Measurements from ENCODE around the gene GABARAPL2.
A peak's percentile ranks its signal among the peaks of the same experiment; 100 is the strongest.

GABARAPL2 gene

GRCh38 chr16:75599452-75600277 lies 33.5 kb downstream of the GABARAPL2 start:
- no peak overlapping the region for H3K4me3 Mint-ChIP-seq
- ATAC-seq (no peak), DNase-seq (no peak)

DNA sequence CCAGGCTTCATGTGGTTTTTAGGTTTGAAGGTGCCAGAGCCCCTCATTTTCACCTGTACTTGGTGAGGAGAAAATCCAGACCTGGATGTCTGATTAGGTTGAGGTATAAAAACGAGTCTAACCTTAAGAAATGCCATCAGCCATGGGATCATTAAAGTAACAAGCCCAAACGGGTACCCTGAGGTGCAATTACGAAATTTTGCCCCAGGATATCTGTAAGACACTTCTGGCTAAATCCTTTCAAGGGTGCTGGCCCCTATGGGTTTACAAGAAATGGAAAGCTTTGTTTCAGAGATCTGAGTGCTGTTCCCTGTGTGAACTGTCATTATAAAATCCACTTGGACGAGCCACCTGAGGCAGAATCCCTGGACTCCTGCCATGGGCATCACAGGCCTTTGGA lies 37.1 kb downstream of the GABARAPL2 start:
- peaks cover 0 to 12% of the 10 kb centered on the region in 2 donors for H3K9me3 Mint-ChIP-seq
- no peak for ATAC-seq
- H3K27me3 Mint-ChIP-seq: no peaks in the 10 kb centered on the region
- no peak overlapping the region for H3K27ac Mint-ChIP-seq
- no peak overlapping the region for H3K4me3 Mint-ChIP-seq
- DNase-seq: no peak
- H3K4me1 Mint-ChIP-seq: peaks cover 6% of the 10 kb centered on the region

More at GRCh38 chr16:75599452-75600277, 33.5 kb downstream of the GABARAPL2 start:
- peak overlapping the region in 1 of 2 donors; percentile 59 for H3K27ac Mint-ChIP-seq
- H3K4me1 Mint-ChIP-seq: peaks cover 13% of the 10 kb centered on the region
- peaks cover 0 to 12% of the 10 kb centered on the region in 2 donors for H3K9me3 Mint-ChIP-seq
- no peaks in the 10 kb centered on the region for H3K27me3 Mint-ChIP-seq

GRCh38 chr16:75606507-75606906 lies 40.3 kb downstream of the GABARAPL2 start:
- H3K4me3 Mint-ChIP-seq: no peak overlapping the region
- H3K4me1 Mint-ChIP-seq: peaks cover 6% of the 10 kb centered on the region
- ATAC-seq (no peak), DNase-seq (no peak)
- no peaks in the 10 kb centered on the region for H3K27me3 Mint-ChIP-seq
- H3K9me3 Mint-ChIP-seq: peaks cover 0 to 12% of the 10 kb centered on the region in 2 donors
- no peak overlapping the region for H3K27ac Mint-ChIP-seq

- H3K27me3 Mint-ChIP-seq: no peaks in the 10 kb centered on the region
- no peak overlapping the region for H3K27ac Mint-ChIP-seq
- no peak for DNase-seq
- H3K9me3 Mint-ChIP-seq: no peaks in the 10 kb centered on the region
- no peak for ATAC-seq
- no peak overlapping the region for H3K4me3 Mint-ChIP-seq
- no peaks in the 10 kb centered on the region for H3K4me1 Mint-ChIP-seq
Measured at GRCh38 chr16:75614066-75614897, 48.1 kb downstream of the GABARAPL2 start.

DNA sequence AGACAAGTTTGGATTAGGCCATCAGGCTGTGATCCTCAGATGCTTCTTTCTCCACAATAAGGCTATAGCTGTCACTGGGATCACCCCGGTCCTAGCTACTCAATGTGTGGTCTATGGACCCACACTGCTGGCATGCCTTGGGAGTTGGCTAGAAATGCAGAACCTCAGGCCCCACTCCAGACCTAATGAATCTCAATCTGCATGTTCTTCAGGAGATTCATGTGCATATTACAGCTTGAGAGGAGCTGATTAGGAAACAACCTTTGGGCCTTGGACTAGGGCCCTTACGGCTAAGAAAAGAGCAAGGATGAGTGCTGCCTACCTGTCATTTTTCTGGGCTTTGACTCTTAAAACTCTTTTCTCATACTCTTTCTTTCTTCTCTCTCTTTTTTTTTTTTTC lies 49.4 kb downstream of the GABARAPL2 start:
- H3K4me1 Mint-ChIP-seq: peaks cover 7% of the 10 kb centered on the region
- H3K4me3 Mint-ChIP-seq: no peak overlapping the region
- H3K9me3 Mint-ChIP-seq: no peaks in the 10 kb centered on the region
- H3K27ac Mint-ChIP-seq: peak overlapping the region in 1 of 2 donors; percentile 1
- H3K27me3 Mint-ChIP-seq: no peaks in the 10 kb centered on the region
- DNase-seq: no peak
- no peak for ATAC-seq

- H3K4me3 Mint-ChIP-seq: no peak overlapping the region
- no peaks in the 10 kb centered on the region for H3K9me3 Mint-ChIP-seq
- no peaks in the 10 kb centered on the region for H3K27me3 Mint-ChIP-seq
- DNase-seq: no peak
- peaks cover 16% of the 10 kb centered on the region for H3K4me1 Mint-ChIP-seq
- peak overlapping the region in 1 of 2 donors; percentile 67 for H3K27ac Mint-ChIP-seq
- peak; percentile 89 for ATAC-seq
Measured at GRCh38 chr16:75616521-75617010, 50.4 kb downstream of the GABARAPL2 start.

DNA sequence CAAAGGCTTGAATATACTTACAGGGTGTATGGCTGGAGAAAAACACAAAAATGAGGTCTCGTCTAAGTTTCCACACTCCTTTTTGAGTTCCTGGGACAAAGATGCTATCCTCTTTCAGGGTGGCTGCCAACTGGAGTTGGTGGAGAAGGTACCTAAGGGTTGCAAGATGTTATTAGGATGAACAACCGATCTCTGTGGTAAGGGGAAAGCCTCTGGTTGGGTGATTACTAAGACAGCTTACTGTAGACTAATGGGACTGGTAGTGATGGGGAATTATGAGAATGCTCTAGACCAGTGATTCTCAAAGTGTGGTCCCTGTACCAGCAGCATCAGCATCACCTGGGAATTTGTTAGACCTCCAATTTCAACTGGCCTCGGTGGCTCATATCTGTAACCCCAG lies 50.9 kb downstream of the GABARAPL2 start:
- H3K4me3 Mint-ChIP-seq: no peak overlapping the region
- H3K27me3 Mint-ChIP-seq: no peaks in the 10 kb centered on the region
- no peak overlapping the region for H3K27ac Mint-ChIP-seq
- DNase-seq (no peak), ATAC-seq (peak; percentile 25)
- peaks cover 22% of the 10 kb centered on the region for H3K4me1 Mint-ChIP-seq
- H3K9me3 Mint-ChIP-seq: no peaks in the 10 kb centered on the region

- Mint-ChIP-seq H3K9me3 (no peaks in the 10 kb centered on the region), H3K27me3 (no peaks in the 10 kb centered on the region), H3K27ac (no peak overlapping the region), H3K4me3 (no peak overlapping the region), H3K4me1 (peaks cover 23% of the 10 kb centered on the region)
- DNase-seq (no peak), ATAC-seq (no peak)
Measured at GRCh38 chr16:75618780-75619179, 52.6 kb downstream of the GABARAPL2 start.

DNA sequence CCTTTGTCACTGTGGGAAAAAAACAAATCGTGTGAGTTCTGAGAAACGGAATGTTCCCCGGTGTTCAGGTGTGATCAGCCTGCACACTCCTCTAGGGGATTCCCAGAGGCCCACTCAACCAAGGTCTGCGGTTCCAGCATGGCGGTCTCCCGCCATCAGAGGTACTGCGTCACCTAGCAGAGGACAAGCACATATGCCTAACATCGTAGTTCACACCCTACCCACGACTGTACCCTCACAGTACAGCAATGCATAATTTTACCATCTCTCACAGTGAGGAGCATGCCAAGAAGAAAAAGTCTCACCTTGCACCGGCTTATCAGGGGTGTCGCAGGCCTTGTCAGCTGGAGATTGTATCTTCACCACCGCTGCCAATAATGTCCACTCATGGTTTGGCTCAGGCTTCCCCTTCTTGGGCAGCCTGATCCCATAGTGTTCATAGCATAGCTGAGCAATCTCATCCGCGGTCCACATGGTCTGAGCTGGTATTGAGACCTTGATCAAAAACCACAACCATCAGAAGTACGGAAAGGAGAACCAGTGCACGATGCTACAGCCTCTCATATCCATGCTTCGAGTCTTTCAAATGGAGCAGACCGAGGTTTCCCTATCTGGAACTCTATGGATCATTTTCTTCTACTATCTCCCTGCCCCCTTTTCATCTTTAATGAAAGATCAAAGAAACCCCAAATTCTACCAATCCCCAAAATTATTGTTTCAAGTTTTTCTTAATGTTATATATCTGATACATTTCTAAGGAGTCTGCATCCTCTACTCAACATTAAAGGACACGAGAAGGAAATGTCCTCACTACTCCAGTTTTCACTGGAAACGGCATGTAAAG lies 54.4 kb downstream of the GABARAPL2 start:
- Mint-ChIP-seq H3K4me3 (no peak overlapping the region), H3K27ac (no peak overlapping the region), H3K9me3 (no peaks in the 10 kb centered on the region), H3K27me3 (no peaks in the 10 kb centered on the region), H3K4me1 (peaks cover 23% of the 10 kb centered on the region)
- no peak for DNase-seq
- no peak for ATAC-seq

GRCh38 chr16:75621170-75621477 lies 54.9 kb downstream of the GABARAPL2 start:
- Mint-ChIP-seq H3K27ac (no peak overlapping the region), H3K4me3 (no peak overlapping the region), H3K27me3 (no peaks in the 10 kb centered on the region), H3K4me1 (peaks cover 23% of the 10 kb centered on the region), H3K9me3 (no peaks in the 10 kb centered on the region)
- DNase-seq (no peak), ATAC-seq (no peak)

DNA sequence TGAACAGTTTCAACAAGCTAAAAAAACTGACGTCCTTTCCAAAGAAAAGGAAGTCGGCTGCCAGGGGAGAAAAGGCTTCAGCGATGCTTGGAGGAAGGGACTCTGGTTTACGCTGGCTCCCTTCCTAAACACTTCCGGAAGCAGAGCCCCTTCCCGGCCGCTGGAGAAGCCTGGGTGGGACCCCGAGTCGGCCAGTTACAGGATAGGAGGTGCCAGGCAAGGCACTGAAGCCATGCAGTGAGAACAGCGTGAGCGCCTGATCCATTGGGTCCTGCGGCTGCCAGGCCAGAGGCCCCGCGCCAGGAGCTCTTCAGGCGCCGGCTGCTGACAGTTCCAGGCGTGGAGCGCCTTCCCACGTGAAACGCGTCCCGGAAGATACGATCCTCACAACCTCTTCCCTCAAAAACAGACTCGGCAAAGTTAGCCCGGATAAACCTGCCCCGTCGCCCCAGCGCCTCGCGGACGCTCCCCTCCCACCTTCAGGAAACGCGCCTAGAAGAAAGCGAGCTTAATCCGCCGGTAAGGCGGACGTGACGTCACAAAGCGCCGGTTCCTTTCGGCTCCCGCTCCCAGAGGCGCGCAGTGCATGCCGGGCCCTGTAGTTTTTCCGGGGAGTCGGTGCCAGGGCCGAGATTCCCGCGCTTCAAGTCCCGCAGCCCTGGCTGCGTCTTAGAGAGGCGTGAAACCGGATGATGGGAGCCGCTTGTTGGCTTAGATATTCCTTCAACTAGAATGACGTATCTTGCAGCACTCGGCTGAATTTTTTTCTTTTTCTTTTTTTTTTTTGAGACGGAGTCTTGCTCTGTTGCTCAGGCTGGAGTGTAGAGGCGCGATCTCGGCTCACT lies 56.8 kb downstream of the GABARAPL2 start, which contains the start of gene ADAT1:
ADAT1 (minus strand) TSS at position 521 of the 845 bp plus-strand sequence. CDS start 2,482 bp downstream, outside the sequence.
- H3K9me3 Mint-ChIP-seq: no peaks in the 10 kb centered on the region
- DNase-seq (peak; percentile 94 to 97), ATAC-seq (peak; percentile 97)
- H3K27ac Mint-ChIP-seq: peak within 1 kb of the TSS; percentile 90 to 96
- H3K27me3 Mint-ChIP-seq: no peaks in the 10 kb centered on the region
- H3K4me1 Mint-ChIP-seq: peaks cover 24% of the 10 kb centered on the region
- H3K4me3 Mint-ChIP-seq: peak within 1 kb of the TSS; percentile 90

- Mint-ChIP-seq H3K4me1 (peaks cover 40% of the 10 kb centered on the region), H3K4me3 (no peak overlapping the region), H3K9me3 (no peaks in the 10 kb centered on the region), H3K27ac (peak overlapping the region in 1 of 2 donors; percentile 37), H3K27me3 (no peaks in the 10 kb centered on the region)
- ATAC-seq: no peak
- no peak for DNase-seq
Measured at GRCh38 chr16:75624921-75625334, 58.7 kb downstream of the GABARAPL2 start.

- H3K4me3 Mint-ChIP-seq: no peak overlapping the region
- no peak for ATAC-seq
- DNase-seq: no peak
- no peaks in the 10 kb centered on the region for H3K27me3 Mint-ChIP-seq
- H3K4me1 Mint-ChIP-seq: peaks cover 22% of the 10 kb centered on the region
- no peaks in the 10 kb centered on the region for H3K9me3 Mint-ChIP-seq
- H3K27ac Mint-ChIP-seq: peak overlapping the region; percentile 28 to 44
Measured at GRCh38 chr16:75626806-75627205, 60.6 kb downstream of the GABARAPL2 start.

All from stimulated activated naive CD8-positive, alpha-beta T cell treated with anti-CD3 and anti-CD28 coated beads, Interleukin-15, amount 100 ng/mL, for 72 hours (primary cell).